Activated naive CD4-positive, alpha-beta T cell treated with Interleukin-2 at 50 U/mL for 16 hours (primary cell): ENCODE results near the gene CCDC57.

Experiments
- DNase-seq: peaks from one replicate; pipeline ENCODE4 v3.0.0-alpha.2; 2020

Gene CCDC57

DNA sequence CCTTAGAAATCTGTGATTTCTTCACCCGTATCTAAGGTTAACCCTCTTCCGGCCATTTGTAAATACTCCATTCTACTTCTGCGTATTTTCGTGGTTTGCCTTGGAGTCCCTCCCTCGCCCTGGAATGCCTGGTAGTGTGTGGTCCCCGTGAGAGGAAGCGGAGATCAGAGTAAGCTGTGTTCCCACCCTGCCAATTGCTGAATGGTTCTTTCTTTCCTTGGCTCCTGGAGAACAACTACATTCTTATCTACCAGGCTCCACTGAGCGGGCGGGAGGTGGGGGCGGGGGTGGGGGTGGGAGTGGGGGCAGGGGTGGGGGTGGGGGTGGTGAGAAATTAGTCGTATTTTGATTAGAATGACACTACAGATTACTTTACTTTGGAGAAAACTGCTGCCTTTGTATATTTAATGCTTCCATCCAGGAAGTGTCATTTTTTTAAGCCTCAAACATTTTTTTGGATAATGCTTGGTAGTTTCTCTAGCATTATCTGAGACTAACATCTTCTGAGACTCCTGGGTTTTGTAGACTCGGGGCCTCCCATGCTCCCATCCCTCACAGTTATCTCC is 93.7 kb downstream of the CCDC57 start:
- no peak for DNase-seq

DNA sequence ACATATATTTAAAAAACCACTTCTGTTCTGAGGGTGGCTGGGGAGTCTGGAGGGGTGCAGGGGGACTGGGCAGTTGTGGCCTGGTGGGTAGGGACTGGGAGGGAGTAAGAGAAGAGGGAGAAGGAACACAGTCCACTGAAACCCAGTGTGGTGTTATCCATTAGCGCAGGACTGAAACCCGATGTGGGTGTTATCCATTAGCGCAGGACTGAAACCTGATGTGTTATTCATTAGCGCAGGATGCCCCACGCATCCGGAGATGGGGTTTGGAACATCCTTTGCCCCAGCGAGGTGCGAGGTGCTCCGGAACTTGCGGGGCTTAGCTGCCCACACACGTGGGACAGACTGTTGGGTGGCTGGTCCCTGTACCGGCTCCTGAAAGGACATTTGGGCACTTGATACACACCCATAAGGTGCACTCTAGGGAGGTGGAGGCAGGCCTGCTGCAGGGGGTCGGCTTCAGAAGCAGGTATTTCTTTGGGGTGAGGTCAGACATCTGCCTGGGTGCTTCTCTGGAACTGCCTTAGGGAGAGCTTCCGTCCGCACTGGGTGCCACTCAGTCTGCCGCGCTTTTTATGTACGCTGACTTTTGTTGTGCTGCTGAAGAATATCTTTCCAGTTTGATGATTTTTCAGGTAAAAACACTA is 94.4 kb downstream of the CCDC57 start:
- DNase-seq, result no peak

DNA sequence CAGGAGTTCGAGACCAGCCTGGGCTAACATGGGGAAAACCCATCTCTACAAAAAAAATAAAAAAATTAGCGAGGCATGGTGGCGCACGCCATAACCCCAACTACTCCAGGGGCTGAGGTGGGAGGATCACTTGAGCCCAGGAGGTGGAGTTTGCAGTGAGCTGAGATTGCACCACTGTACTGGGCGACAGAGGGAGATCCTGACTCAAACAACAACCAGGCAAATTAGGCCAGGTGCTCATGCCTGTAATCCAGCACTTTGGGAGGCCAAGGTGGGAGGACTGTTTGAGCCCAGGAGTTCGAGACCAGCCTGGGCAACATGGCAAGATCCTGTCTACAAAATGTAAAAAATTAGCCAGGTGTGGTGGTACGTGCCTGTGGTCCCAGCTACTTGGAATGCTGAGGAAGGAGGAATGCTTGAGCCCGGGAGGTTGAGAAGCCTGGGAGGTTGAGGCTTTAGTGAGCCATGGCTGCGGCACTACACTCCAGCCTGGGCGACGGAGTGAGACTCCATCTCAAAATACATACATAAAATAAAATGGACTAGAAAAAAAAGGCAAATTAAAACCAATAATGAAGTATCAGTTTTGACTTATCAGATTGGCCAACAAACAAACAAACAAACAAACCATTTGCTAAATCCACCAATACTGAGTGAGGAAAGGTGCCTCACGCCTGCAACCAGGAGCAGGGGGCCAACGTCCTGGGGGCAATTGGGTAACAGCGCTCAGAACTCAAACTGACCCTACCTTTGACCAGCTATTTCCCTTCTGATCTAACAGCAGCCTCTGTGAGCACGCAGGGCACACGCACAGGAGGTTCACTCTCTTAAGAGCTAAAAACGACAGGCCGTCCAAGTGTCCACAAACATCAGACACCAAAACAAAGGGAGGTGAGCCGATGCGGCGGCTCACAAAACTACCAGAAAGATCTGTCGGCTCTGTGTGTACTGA is 95.2 kb downstream of the CCDC57 start:
- no peak for DNase-seq

DNA sequence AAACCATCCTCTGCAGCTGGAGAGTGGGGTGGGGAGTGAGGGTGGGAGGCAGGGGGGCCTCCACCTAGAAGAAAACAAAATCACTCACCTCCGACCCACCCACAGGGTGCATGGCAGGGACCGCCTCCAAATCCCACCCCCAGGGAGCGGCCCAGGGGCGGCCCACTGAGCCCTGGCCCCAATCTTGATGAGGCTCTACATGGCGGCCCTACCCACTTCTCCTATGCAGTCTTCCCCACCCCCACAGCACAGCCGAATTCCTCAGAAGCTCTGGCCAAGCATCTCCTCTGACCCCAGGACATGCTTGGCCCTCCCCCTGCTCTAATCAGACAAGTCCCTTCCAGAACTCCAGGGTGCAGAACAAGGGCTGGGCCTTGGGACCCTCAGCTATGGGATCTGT is 96.4 kb downstream of the CCDC57 start:
- DNase-seq, result no peak

DNA sequence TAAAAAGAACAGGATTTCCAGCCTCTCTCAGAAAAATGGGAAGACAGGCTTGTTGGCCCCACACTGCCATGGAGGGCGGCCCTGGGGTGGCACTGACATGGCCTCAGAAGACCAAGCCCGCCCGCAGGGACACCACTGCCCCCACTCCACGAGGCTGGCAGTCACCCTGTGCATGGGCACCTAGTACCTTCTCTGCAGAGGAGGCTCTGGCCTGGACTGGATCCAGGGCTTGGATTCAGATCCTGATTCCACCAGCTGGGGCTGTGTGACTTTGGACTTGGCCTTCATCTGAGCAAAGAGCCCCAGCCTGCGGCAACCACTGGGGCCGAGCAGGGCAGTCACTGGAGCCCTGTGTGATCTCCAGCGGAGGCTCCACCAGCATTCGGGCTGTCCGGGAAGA is 97.8 kb downstream of the CCDC57 start:
- DNase-seq, result no peak

DNA sequence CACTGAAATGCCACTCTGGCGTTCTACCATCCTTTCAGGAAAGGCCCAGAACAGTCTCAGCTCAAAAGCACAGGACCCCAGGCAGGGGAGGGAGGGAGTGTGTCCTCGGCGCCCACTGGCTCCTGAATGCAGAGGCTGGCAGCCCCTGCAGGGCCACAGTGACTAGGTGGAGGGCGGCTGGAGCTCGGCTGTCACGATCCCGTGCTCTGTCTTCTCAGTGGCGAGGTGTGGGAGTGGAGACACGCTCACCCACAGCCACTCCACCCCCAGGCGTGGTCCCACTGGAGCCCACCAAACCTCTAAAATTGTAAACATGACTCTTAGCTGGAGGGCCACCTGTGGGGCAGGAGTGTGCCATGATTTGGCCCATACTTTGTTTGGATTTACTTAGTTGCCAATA is 98.2 kb downstream of the CCDC57 start:
- no peak for DNase-seq

DNA sequence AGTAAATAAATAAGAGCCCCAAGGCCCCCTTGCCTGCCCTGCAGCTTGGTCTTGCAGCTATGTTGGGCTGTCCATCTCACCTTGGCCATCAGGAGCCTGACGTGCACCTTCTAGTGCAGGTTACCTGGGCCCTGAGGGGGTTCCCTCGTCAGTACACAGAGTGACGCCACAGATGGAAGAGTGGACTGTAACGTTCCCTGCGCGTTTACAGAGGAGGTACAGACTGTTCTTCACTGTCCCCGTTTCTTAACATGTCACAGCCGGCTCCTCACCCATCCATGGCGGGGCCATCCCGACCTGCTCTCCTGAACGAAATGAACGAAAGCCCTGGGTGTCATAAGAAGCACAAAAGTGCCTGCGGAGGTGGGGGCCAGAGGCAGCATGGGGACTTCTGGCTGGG is 98.7 kb downstream of the CCDC57 start:
- DNase-seq, result no peak

DNA sequence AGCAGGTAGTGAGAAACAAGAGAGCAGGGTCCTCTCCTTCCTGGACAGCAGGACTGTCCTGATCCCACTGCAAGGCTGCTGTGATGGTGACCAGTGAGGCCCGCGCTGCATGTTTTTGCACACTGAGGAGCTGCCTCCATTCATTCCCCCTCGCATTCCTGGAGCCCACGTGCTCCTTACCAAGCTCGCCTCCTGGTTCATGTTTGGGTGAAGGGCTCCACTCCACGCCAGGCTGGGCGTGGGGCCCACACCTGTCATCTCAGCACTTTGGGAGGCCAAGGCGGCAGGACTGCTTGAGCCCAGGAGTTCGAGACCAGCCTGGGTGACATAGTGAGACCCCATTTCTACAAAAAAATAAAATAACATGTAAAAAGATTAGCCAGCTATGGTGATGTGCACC is 99.2 kb downstream of the CCDC57 start:
- DNase-seq, result no peak

DNA sequence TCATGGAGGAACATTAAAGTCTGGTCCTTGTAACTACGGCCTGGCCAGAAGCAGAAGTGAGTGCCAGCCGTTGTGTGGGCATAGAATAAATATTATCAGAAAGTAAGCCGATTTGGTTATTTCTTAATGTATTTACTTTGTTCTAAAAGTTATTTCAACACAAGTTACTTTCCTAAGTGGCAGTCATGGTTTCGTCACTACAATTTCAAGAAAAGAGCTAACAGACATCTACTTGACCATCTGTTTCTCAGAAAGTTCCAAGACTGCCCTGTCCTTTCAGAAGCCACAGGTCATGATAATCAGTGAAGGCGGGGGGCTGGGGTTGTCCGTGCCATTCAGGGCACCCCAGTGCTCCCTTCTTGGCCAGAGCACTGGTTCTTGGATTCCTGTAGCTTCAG is 99.7 kb downstream of the CCDC57 start:
- no peak for DNase-seq

DNA sequence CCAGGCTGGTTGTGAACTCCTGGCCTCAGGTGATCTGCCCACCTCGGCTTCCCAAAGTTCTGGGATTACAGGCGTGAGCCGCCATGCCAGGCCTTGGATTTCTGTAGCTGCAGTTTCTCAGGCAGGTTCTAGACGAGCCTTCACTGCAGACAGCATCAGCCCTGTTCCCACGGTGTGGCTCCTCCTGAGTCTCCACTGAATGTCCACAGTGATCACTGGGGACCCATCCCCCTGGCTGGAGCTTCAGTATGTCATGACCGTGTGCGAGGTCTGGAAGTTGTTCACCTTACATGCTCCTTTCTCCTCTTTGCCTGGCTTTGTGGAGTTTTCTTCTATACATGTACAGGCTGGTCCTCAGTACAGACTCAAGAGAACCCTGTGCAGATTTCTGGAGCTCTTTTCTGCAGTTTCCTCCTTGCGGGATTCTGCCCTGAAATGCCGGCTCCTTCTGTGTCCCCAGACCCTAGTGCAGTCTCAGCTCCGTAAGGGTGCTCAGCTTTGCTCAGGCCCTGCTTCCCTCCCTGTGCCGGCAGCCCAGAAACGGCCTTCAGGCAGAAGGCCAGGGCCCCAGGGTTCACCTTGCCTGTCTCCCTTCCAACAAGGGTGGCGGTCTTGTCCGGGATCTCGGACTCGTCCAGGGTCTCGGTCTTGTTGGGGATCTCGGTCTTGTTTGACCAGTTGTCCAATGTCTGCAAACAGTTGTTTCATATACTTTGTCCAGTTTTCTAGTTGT is 100.3 kb downstream of the CCDC57 start:
- DNase-seq, result no peak

DNA sequence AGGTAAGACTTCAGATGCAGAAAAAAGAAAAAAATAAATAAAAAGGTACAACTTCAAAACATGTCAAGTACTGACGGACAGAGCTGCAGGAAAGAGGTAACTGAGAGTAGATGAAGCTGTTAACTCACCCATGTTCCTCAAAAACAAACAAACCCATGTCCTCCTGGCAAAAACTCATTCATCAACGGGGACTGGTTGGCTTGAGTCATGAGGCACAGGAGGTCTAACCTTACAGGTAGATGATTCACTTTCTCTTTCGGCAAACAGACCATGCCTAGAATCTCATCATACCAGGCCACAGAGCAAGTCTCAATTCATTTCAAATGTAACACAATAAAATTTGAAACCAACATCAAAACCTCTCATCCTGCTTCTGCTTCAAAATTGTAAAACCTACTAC is 102.3 kb downstream of the CCDC57 start:
- DNase-seq, result no peak

DNA sequence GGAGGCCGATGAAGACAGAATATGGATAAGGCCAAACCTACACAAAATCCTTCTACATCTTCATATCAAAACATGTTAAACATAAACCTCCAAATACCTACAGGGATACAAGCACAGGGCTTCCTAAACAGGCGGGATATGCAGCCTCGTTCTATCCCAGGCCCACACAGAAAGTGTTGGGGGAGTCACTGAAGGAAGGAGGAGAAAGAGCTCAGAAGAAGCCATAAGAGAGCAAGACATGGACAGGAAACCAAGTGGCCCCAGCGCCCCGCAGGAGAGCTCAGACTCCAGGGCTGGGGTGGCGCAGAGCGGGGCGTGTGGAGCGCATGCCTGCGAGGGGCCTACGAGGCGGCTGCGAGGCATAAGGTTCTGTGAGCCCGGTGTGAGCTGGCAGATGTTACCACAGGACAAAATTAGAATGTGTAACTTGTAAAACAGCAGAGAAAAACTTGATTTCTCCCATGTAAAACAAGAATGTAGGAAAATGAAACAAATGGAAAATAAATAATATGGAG is 103.6 kb downstream of the CCDC57 start:
- no peak for DNase-seq

DNA sequence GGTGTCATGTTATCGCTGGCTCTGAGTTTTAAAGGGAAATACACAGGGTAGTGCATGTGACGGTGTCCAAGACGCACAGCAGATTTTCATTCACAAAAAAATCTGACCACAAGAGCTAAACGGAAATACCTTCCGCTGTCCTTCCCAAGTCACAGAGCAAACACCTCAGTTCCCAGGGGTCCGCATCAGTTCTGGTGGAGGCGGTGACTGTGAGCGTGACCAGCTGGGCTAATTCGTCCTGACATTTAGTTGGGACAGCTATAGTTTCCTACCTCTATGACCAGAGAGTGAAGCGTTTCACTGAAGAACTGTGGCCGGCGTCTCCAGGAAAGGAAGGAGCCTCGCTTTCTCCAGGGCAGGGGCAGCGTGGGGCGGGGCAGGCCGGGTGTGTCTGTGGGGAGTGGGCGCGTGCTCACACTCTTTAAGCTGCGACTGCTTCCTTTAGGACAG is 104.1 kb downstream of the CCDC57 start:
- DNase-seq, result no peak

DNA sequence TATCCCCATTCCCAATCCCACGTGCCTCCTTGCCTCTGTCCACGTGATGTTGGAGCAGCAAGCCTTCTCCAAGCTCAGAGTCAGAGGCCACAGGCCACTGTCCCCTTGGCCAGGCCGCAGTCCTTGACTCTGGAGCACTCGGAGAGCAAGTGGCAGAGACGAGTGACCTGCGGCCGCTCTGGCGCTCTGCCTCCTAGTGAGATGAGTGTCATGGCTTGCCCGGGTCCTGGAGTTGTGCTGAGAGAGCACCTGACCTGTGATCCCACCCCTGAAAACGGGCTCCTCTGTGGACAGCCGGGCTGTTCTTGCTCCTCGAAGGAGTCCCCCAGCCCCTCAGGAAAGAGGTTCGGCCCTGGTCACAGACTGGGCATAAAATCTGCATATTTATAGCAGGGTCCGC is 104.6 kb downstream of the CCDC57 start:
- no peak for DNase-seq

DNA sequence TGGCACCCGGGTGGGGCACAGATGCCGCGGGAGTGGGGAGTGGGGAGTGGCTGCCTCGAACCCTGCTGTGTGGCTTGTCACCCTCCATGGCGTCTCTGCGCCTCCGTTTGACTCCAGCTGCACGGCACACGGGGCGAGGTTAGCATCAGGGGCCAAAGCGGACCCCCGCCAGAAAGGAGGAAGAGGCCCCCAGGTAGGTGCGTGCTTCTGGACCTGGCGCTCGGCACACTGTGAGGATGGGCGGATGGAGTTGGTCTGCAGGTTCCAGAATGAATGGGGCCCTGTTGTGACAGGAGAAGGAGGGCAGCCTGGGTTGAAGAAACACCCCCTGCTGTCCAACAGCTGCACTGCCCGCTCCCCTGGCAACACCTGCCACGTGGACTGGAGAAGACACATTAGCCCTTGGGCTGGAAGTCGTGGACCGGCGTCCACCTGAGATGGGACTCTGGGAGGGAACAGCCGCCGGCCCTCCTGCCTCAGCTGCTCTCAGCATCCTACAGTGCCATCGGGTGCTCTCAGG is 105.2 kb downstream of the CCDC57 start:
- DNase-seq, result no peak

DNA sequence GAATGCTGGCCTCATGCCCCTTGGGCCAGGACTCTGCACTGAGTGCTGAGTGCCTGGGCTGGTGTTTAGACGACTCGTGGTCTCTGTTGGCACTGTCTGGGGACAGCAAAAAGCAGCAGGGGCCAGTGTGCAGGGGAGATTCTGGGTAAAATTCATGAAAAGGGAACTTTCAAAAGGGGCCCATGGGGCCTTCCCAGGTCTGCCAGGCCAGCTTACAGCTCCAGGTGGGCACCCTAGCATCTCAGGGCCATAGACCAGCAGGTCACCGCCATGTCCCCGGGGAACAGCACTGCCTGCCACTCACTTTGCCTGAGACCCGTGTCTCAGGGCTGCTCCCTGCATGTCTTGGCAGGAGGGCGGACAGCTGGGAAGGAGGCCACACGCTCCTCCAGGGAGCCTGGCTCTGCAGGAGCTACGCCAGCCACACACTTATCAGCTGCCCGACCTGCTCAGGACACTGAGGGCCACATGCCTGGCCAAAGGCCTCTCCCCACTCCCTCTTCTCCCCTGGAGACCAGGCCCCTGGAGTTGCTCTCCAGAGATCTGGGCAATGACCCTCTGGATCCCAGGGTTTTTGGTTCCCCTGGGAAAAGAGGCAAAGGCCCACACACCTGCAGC is 105.8 kb downstream of the CCDC57 start:
- DNase-seq, result no peak

DNA sequence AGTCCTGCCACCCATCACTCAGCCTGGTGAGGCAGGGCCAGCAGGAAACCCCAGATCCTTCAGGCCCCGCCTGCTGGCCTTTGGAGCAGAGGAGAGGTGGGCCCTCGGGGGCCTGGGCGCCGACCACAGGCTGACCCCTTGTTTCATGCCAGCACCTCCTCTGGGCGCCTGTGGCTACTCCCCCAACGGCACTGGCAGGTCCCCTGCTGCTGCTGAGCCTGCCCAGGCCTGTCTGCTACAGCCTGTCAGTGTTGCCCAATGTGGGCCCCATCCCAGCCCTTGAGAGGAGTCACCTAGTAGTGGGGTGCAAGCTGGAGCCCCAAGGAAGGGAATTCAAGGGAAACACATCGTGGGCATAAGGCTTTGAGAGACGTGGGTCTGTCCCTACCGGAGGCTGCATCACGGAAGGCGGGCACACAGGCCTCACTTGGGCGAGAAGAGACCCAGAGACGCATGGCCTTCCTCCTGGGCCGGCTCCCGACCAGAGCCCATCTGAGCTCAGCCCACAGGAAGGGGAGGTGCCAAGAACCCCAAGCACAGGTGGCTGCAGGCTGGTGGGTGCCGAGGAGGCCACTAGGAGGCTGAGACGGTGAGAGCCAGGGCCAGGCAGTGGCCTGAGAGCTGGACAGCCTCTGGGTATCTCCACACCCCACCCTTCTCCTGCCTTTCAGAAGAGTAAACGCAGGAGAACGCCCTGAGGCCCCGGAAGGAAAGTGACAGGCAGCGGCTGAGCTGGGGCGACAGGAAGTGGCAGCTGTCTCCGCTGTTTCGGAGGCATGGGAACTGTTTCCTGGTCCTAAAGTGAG is 106.6 kb downstream of the CCDC57 start:
- DNase-seq, result peak; percentile 65

DNA sequence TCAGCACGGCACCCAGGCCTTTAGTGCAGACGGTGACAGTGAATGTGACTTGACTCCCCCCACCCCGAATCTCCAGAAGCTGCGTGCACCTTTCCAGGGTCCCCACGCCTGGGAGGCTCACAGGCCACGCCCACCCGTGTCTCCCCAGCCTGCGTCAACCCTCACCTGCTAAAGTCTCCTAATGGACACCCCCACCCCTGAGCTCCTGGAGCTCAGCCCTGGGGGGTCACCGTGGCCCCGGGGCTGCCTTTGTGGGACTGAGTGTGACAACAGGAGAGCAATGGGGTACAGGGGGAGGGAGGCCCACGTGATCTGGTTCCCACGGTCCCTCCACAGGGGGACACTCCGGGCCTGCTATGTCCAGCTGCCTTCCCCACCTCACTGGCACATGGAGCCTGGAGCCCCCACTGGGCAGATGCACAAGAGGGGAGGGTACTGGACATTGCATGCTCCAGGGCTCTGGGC is 107.2 kb downstream of the CCDC57 start:
- DNase-seq, result no peak

DNA sequence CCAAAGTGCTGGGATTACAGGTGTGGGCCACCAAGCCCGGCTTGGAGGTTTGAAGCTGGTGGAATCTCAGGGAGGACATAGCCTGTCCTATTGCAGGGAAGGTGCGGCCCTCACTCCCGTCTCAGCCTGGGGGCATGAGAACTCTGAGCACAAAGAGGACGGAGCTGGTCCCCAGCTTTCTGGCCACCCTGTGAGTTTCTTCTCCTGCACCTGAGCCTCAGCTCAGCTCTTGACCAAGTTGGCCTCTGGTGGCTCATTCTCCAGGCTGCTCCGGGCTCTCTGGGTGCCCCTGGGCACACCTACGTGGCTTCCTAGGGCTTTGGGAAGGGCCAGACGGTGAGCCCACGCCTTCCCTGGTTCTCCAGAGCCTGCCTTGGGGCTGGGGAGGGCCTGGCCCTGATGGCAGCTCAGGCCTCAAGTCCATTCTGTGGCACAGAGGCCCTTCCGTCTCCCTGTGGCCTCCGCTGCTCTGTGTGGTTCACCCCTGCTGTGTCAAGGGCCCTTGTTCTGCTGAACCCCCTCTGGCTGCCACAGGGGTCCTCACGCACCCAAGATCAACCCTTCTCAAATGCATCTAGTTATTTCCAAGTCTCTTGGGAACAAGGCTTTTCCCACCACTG is 107.7 kb downstream of the CCDC57 start:
- no peak for DNase-seq

DNA sequence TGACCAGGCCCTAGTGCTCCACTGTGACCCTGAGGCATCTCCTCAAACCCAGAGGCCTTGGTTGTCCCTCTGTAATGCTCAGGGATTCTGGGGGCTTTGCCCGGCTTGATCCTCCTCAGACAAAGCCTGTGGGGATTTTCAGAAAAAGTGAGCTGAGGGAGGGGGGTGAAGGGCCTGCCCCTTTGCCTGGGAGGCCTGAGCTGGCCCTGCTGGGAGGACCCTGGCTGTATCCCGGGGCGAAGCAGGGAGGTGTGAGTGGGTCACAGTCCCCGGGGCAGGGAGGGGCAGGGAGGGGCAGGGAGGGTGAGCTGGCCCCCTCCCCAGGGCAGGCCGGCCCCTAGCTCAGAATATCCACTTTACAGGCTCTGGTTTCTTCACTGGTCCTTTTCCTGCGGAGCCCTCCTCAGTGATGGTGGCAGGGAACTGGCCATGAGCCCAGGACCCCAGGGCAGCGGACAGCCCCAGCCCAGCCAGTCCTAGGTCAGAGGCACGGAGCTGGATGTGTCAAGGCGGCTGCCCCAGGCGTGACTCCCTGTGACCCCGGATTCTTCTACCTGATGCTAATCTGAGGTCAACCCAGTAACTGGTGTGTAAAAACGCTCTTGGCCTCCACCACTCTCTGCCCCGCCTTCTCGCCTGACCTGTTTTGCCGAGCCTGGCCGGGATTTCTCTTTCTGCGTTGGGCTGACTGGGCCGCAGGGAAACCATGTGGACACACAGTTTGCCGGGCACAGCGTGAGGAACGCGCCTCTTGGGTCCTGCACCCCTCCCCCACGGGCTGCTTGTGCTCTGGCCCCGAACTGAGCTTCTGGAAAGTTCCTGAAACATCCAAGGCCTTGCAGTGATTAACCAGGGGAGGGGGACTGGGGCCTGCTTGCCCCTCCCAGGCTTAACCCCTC is 108.8 kb downstream of the CCDC57 start:
- no peak for DNase-seq
